T-helper 2 cell treated with Interferon-gamma antibody and Interleukin-4, amounts not matched to agents 100 ng/mL and 5 ng/mL, for 36 hours (primary cell): ENCODE results near the gene JCHAIN. TPM values are rescaled to one million over a fixed set of nuclear protein-coding genes. Genes with fewer than 3 reads are reported as not detected.

Source experiments
- intact Hi-C: fragments of 100-400 bp; cut with micrococcal nuclease; formaldehyde crosslinking; loops from one replicate; pipeline ENCODE4 v1.15.1; 2023
- total RNA-seq: library from RNA; stranded (reverse); gene quantifications from 2 replicates; pipeline ENCODE4 v1.2.3, GENCODE V29; 2022

Gene JCHAIN
- total RNA-seq, 1 donor from 2014 or later: not detected

GRCh38 chr4:70651864-70652506 is 14.3 kb downstream of the JCHAIN start:
- intact Hi-C loops: loop anchor here (1.0 to 10.0 kb wide), 3 partner anchors 36 to 1650 kb away; partner anchors contain the start of gene UTP3

DNA sequence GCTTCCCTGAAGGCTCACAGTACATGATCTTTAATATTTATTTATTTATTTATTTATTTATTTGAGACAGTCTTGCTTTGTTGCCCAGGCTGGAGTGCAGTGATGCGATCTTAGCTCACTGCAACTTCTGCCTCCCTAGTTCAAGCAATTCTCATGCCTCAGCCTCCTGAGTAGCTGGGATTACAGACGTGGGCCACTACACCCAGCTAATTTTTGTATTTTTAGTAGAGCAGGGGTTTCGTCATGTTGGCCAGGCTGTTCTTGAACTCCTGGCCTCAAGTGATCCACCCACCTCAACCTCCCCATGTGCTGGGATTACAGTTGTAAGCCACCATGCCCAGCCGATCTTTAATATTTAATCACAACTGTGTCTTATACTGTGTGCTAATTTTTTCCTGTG is 15.6 kb downstream of the JCHAIN start:
- intact Hi-C loops: loop anchor here (5.0 to 10.0 kb wide), 2 partner anchors 1064 to 1652 kb away; no protein-coding TSS in a partner anchor

- intact Hi-C loops: no loop called here
Measured at GRCh38 chr4:70640192-70640591, 26.1 kb downstream of the JCHAIN start.

GRCh38 chr4:70637239-70637913 is 28.9 kb downstream of the JCHAIN start:
- intact Hi-C loops: no loop called here

DNA sequence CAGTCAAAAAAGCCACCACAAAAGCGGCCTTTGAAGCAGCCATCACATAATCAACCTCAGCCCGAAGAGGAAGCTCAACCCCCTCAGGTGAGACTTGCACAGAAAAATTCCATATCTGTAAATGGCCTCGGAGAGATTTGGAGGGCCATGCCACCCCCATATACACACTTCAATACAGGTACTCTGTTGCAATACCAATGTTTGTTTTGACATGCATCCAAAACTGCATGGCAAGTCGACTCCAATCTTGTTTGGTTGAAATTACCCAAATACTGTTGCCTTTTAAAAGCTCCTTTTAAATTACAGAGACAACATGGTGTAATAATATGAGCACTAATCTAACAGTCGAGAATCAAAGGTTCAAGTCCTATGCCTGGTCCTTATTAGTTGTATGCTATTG is 31.8 kb downstream of the JCHAIN start:
- intact Hi-C loops: no loop called here

DNA sequence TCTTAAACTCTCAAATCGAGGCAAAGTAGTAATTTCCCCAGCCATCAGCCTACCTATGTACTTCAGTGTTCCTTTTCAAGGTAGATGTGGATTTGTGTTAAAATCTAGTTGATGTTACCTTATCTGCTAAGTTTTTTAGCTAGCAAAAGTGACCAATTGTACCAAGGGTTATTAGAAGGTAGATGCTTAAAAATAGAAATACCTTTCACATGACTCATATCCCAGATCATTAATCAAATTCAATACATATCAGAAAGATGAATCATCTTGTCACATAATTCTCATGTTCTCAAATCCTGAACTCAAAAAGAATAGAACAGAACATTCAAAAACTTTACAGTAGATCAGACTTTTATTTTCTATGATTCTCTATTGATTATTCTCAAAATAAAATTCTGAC is 34.3 kb downstream of the JCHAIN start:
- intact Hi-C loops: no loop called here

GRCh38 chr4:70630162-70630561 is 36.1 kb downstream of the JCHAIN start:
- intact Hi-C loops: no loop called here

DNA sequence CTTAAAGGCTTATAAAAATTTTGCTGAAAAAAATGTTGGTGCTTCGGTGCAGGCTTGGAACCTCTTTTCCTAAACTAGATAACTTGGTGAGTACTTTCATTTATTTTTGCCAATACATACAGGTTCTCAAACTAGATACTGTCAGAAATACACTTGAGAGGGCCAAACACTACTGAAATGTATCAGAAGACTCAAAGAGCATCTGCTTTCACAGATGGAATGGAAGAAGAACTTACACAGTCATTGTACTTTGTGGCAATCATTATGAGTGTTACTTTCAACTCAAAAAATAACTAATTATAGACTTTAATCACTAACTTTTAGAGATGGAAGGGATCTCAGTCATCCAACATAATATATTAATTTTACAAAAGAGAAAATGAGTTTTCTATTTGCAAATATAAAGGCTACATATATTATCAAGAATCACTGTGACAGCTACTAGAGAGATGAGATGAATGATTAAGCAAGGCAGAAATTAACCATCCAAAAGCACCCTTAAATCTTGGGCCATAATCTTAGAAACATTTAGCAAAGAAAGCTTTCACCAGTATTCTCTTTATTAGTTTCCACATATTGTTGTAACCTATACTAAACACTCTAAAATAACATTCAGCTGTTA is 36.7 kb downstream of the JCHAIN start:
- intact Hi-C loops: no loop called here

GRCh38 chr4:70628444-70628843 is 37.9 kb downstream of the JCHAIN start, which contains the start of gene ENAM:
Gene ENAM, plus strand, starts transcription at chr4:70628744. Its CDS starts 757 bp downstream, at chr4:70629501.
- intact Hi-C loops: no loop called here

GRCh38 chr4:70627620-70628019 is 38.7 kb downstream of the JCHAIN start:
- intact Hi-C loops: no loop called here

DNA sequence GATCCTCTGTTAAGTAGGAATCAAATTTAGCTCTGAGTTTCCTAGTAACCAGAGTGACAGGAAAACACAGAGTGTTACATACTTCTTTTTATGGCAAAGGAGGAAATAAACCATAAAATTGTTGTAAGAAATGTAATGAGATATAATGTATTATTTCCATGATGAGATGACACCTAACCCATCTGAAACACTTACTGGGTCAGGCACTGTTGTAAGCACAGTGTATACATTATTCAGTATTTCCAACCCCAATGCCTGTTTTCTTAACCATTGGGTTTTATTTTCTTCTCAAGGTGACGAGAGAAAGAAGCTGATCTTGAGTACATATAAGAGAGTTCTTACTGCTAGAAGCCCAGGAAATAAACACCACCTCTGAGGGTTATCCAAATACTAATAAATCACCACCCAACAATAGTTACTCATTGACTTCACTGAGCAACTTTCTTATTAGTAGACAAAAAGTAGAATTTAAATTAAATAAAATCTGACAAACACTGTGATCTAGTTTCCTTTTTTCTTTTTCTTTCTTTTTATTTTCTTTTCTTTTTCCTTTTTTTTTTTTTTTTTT is 42.0 kb downstream of the JCHAIN start:
- intact Hi-C loops: no loop called here

GRCh38 chr4:70623323-70623722 is 43.0 kb downstream of the JCHAIN start:
- intact Hi-C loops: no loop called here

- intact Hi-C loops: loop anchor here (5.0 to 10.0 kb wide), 2 partner anchors 68 to 1915 kb away; partner anchors contain the start of gene UTP3
Measured at GRCh38 chr4:70619778-70620177, 46.5 kb downstream of the JCHAIN start.

- intact Hi-C loops: loop anchor here (5.0 to 10.0 kb wide), 2 partner anchors 68 to 1916 kb away; partner anchors contain the start of gene UTP3
Measured at GRCh38 chr4:70619288-70619687, 47.0 kb downstream of the JCHAIN start.

DNA sequence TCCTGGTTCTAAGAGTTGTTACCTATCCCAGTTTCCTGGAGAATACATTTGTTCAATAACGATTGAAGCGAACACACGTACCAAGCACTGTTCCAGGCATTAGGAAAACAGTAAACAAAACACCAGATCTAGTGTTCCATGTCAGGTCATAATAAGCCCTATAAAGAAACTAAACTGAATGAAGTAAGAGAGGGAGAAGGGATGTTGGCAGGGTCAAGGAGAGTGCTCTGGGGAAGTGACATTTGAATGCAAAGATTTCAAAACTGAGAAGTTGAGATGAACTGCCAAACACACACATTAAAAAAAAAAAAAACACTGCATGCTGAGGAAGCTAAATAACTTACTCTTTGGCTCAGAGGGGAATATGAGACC is 52.1 kb downstream of the JCHAIN start:
- intact Hi-C loops: loop anchor here (10.0 kb wide), 1 partner anchor 1921 kb away; no protein-coding TSS in a partner anchor

DNA sequence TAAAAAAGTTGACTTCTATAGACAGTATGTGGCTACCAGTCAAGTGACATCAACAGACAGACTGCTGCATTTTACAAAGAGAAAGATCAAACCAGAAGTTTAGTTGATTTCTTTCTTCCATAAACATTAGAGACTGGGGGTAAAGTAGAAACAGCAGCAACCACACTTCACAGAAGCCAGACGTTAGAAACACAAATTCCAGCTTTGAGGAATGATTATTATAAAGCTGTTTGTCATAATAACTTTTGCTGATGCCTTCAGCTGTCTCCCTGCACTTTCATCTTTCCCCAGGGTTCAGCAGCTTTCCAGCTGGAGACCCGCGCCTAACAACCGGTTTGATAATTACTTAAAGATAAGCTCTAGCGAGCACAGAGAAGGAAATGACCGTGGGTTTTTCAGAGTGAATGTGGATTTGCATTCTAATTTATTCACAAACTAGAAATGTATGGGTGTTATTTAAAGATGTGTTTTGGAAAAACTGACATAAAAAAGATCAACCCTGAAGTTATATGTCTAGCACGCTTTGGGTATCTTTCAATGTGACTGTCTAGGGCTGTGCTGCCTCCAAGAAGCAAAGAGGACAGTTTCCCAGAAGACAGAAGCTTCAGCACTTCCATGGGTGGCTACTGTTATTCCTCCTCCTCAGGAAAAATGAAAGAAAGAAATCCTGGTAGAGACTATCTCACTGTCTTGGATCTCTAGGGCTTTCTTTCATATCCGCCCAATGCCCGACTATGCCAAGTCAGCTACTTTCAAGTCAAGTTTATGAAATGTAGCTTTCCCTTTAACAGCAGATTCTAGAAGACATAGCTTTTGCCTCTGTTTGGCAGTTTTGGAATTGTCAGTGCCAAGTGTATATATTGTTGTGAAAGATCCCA is 52.8 kb downstream of the JCHAIN start:
- intact Hi-C loops: loop anchor here (10.0 kb wide), 1 partner anchor 1921 kb away; no protein-coding TSS in a partner anchor

DNA sequence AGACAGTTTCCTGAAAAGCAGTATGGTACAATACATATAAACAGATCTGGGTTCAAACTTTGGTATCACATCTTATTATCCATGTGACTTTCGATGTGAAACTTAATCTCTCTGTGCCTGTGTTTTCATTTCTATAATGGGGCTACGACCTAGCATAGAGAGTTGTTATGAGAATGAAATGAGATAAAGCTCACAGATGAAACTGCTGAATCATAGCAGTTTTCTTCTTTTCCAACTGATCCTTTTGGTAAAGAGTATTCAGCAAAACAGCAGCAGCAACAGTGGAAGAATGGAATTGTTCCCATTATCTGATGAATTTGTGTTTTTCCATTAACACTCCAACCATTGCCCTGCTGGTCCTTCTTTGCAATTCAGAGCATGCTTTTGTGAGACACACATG is 58.0 kb downstream of the JCHAIN start:
- intact Hi-C loops: no loop called here

- intact Hi-C loops: no loop called here
Measured at GRCh38 chr4:70607334-70607853, 58.9 kb downstream of the JCHAIN start.

DNA sequence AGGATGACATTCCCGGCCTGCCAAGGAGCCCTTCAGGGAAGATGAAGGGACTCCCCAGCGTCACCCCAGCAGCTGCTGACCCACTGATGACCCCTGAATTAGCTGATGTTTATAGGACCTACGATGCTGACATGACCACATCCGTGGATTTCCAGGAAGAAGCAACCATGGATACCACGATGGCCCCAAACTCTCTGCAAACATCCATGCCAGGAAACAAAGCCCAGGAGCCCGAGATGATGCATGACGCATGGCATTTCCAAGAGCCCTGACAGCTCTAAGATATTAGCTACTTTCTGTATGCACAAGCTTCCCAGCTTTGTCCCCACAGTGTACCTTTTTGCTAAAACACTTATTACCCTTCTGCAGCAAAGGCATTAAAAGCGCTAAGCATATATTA is 59.8 kb downstream of the JCHAIN start:
- intact Hi-C loops: no loop called here
